ACC112 (cell line): Measurements from ENCODE around the gene SH3RF1.
A peak's percentile ranks its signal among the peaks of the same experiment; 100 is the strongest.

ENCODE experiments used
- H2AFZ ChIP-seq: fragments of 200-600 bp; sonication (generic); one replicate; pipeline ENCODE4 v1.6.0; 2017; ENCODE audit warnings: antibody characterized with exemption, low read length; ENCODE audit not compliant: unreplicated experiment
- H3K27ac ChIP-seq: fragments of 200-600 bp; sonication (generic); 2 replicates; pipeline ENCODE4 v1.5.1; 2014; ENCODE audit warnings: low read depth, mild to moderate bottlenecking, antibody characterized with exemption, low read length, moderate library complexity
- H3K27me3 ChIP-seq: fragments of 200-600 bp; sonication (generic); 2 replicates; pipeline ENCODE4 v1.6.1; 2014; ENCODE audit warnings: mild to moderate bottlenecking, antibody characterized with exemption, low read length, moderate library complexity, mixed read lengths; ENCODE audit not compliant: insufficient read depth
- H3K36me3 ChIP-seq: fragments of 200-600 bp; sonication (generic); 2 replicates; pipeline ENCODE4 v1.6.1; 2016; ENCODE audit warnings: mild to moderate bottlenecking, antibody characterized with exemption, low read length, moderate library complexity, mixed read lengths; ENCODE audit not compliant: insufficient read depth
- H3K4me1 ChIP-seq: fragments of 200-600 bp; sonication (generic); one replicate; pipeline ENCODE4 v1.6.1; 2016; ENCODE audit warnings: low read length, mixed read lengths; ENCODE audit not compliant: insufficient read depth, unreplicated experiment, control insufficient read depth
- H3K4me3 ChIP-seq: fragments of 200-600 bp; sonication (generic); 2 replicates; pipeline ENCODE4 v1.5.1; 2014; ENCODE audit warnings: mild to moderate bottlenecking, low read depth, low read length
- H3K79me2 ChIP-seq: fragments of 200-600 bp; sonication (generic); one replicate; pipeline ENCODE4 v1.6.0; 2016; ENCODE audit warnings: low read length; ENCODE audit not compliant: control insufficient read depth, unreplicated experiment, insufficient read depth

Gene SH3RF1

GRCh38 chr4:169239221-169239905, 31.4 kb downstream of the SH3RF1 start:
- no peak overlapping the region for H3K4me3 ChIP-seq
- no peaks in the 10 kb centered on the region for H3K27me3 ChIP-seq
- H3K4me1 ChIP-seq, result peaks cover 72% of the 10 kb centered on the region
- H3K27ac ChIP-seq, result peak overlapping the region; percentile 20
- H2AFZ ChIP-seq, result no peak overlapping the region
- peaks cover 7% of the 10 kb centered on the region; the same call in 1 of the 2 replicates for H3K36me3 ChIP-seq
- H3K79me2 ChIP-seq, result peaks cover 95% of the 10 kb centered on the region

GRCh38 chr4:169238445-169238844, 32.3 kb downstream of the SH3RF1 start:
- Histone ChIP-seq H3K79me2 (peaks cover 95% of the 10 kb centered on the region), H3K27me3 (no peaks in the 10 kb centered on the region), H2AFZ (no peak overlapping the region), H3K27ac (peak overlapping the region; percentile 20; the same call in 1 of the 2 replicates), H3K4me1 (peaks cover 71% of the 10 kb centered on the region), H3K4me3 (no peak overlapping the region), H3K36me3 (peaks cover 7% of the 10 kb centered on the region; the same call in 1 of the 2 replicates)

GRCh38 chr4:169236873-169237626, 33.7 kb downstream of the SH3RF1 start:
- H2AFZ ChIP-seq, result no peak overlapping the region
- H3K36me3 ChIP-seq, result no peaks in the 10 kb centered on the region
- H3K27ac ChIP-seq, result no peak overlapping the region
- no peak overlapping the region for H3K4me3 ChIP-seq
- peaks cover 60% of the 10 kb centered on the region for H3K4me1 ChIP-seq
- H3K27me3 ChIP-seq, result no peaks in the 10 kb centered on the region
- H3K79me2 ChIP-seq, result peaks cover 92% of the 10 kb centered on the region

GRCh38 chr4:169236078-169236477, 34.7 kb downstream of the SH3RF1 start:
- no peak overlapping the region for H3K4me3 ChIP-seq
- peaks cover 92% of the 10 kb centered on the region for H3K79me2 ChIP-seq
- H3K27me3 ChIP-seq, result no peaks in the 10 kb centered on the region
- H3K4me1 ChIP-seq, result peaks cover 53% of the 10 kb centered on the region
- H3K36me3 ChIP-seq, result no peaks in the 10 kb centered on the region
- no peak overlapping the region for H2AFZ ChIP-seq
- H3K27ac ChIP-seq, result no peak overlapping the region

- Histone ChIP-seq H3K79me2 (peaks cover 80% of the 10 kb centered on the region), H2AFZ (no peak overlapping the region), H3K36me3 (no peaks in the 10 kb centered on the region), H3K27me3 (no peaks in the 10 kb centered on the region), H3K4me3 (no peak overlapping the region), H3K27ac (no peak overlapping the region), H3K4me1 (peaks cover 58% of the 10 kb centered on the region)
Observed at GRCh38 chr4:169234137-169234855, 36.5 kb downstream of the SH3RF1 start.

GRCh38 chr4:169233691-169234090, 37.1 kb downstream of the SH3RF1 start:
- Histone ChIP-seq H3K79me2 (peaks cover 79% of the 10 kb centered on the region), H3K27ac (no peak overlapping the region), H3K36me3 (no peaks in the 10 kb centered on the region), H3K4me1 (peaks cover 58% of the 10 kb centered on the region), H2AFZ (no peak overlapping the region), H3K27me3 (no peaks in the 10 kb centered on the region), H3K4me3 (no peak overlapping the region)

- Histone ChIP-seq H3K27me3 (no peaks in the 10 kb centered on the region), H2AFZ (no peak overlapping the region), H3K4me3 (no peak overlapping the region), H3K27ac (peak overlapping the region; percentile 7; the same call in 1 of the 2 replicates), H3K79me2 (peaks cover 78% of the 10 kb centered on the region), H3K36me3 (peaks cover 5% of the 10 kb centered on the region; the same call in 1 of the 2 replicates), H3K4me1 (peaks cover 49% of the 10 kb centered on the region)
Observed at GRCh38 chr4:169231647-169232262, 39.0 kb downstream of the SH3RF1 start.

- Histone ChIP-seq H3K79me2 (peaks cover 70% of the 10 kb centered on the region), H2AFZ (no peak overlapping the region), H3K4me1 (peaks cover 56% of the 10 kb centered on the region), H3K27me3 (no peaks in the 10 kb centered on the region), H3K27ac (peak overlapping the region; percentile 84), H3K4me3 (0 out of 2 replicates have a peak overlapping the region, but pooled peaks have one; percentile 13), H3K36me3 (peaks cover 5% of the 10 kb centered on the region; the same call in 1 of the 2 replicates)
Observed at GRCh38 chr4:169229571-169230028, 41.2 kb downstream of the SH3RF1 start.

- H3K4me3 ChIP-seq, result no peak overlapping the region
- H3K4me1 ChIP-seq, result peaks cover 59% of the 10 kb centered on the region
- peak overlapping the region; percentile 84; the same call in 1 of the 2 replicates for H3K27ac ChIP-seq
Observed at GRCh38 chr4:169228076-169228475, 42.7 kb downstream of the SH3RF1 start.

GRCh38 chr4:169226565-169226964, 44.2 kb downstream of the SH3RF1 start:
- peaks cover 10% of the 10 kb centered on the region; the same call in 1 of the 2 replicates for H3K36me3 ChIP-seq
- no peak overlapping the region for H2AFZ ChIP-seq
- peak overlapping the region; percentile 66; the same call in 1 of the 2 replicates for H3K4me3 ChIP-seq
- H3K4me1 ChIP-seq, result peaks cover 64% of the 10 kb centered on the region
- peak overlapping the region; percentile 96 for H3K27ac ChIP-seq
- peaks cover 69% of the 10 kb centered on the region for H3K79me2 ChIP-seq
- no peaks in the 10 kb centered on the region for H3K27me3 ChIP-seq

More at GRCh38 chr4:169228076-169228475, 42.7 kb downstream of the SH3RF1 start:
- Histone ChIP-seq H3K36me3 (peaks cover 5% of the 10 kb centered on the region; the same call in 1 of the 2 replicates), H3K79me2 (peaks cover 70% of the 10 kb centered on the region), H3K27me3 (no peaks in the 10 kb centered on the region), H2AFZ (no peak overlapping the region)
